Measurements from ENCODE around the gene LRRC56. TPM values are rescaled to one million over a fixed set of nuclear protein-coding genes. Genes with fewer than 3 reads are reported as not detected.

LRRC56 gene
- total RNA-seq, 4 donors from 2014 or later = 2.3 to 8.4 (median 3.1) TPM

- H3K36me3 ChIP-seq = no peaks in the 10 kb centered on the region
- no peaks in the 10 kb centered on the region for H3K9me3 ChIP-seq
- whole genome bisulfite sequencing, 2 donors (ENCODE audit: low coverage in 1 of 2) = 67 to 78% methylated on average over 8 to 28 of the region's 29 CpGs
- TF ChIP-seq POLR2A (IDR thresholded peaks at IDR 0.05) = no peak
- no peak for TF ChIP-seq POLR2AphosphoS5 (IDR thresholded peaks at IDR 0.05)
- TF ChIP-seq CTCF (IDR thresholded peaks at IDR 0.05) = no peak
- TF ChIP-seq EP300 (IDR thresholded peaks at IDR 0.05; ENCODE audit: low read depth) = no peak
- H3K27me3 ChIP-seq = no peaks in the 10 kb centered on the region
- in situ Hi-C loops (cut with MboI; ENCODE audit: low pct_ligation_motif_present in 1 of 4, low pct_unique_long_range_greater_than_20kb in 1 of 4, low sequenced_read_pairs in 3 of 4) (no loop called here), intact Hi-C loops (cut with DNase I; ENCODE audit: low total_unique reads) (no loop called here)
- no peak overlapping the region for H3K4me3 ChIP-seq
- no peak overlapping the region for H3K27ac ChIP-seq
- DNase-seq = no peak
- peaks cover 2 to 8% (median 5%) of the 10 kb centered on the region in 4 donors for H3K4me1 ChIP-seq
Observed at GRCh38 chr11:528815-529727, 8.3 kb upstream of the LRRC56 start.

- no peaks in the 10 kb centered on the region for H3K36me3 ChIP-seq
- H3K4me3 ChIP-seq = no peak overlapping the region
- H3K27ac ChIP-seq = no peak overlapping the region
- H3K9me3 ChIP-seq = no peaks in the 10 kb centered on the region
- no peak for TF ChIP-seq POLR2AphosphoS5 (IDR thresholded peaks at IDR 0.05)
- TF ChIP-seq CTCF (IDR thresholded peaks at IDR 0.05) = no peak
- no peak for TF ChIP-seq POLR2A (IDR thresholded peaks at IDR 0.05)
- no peak for TF ChIP-seq EP300 (IDR thresholded peaks at IDR 0.05; ENCODE audit: low read depth)
- WGBS, 2 donors (ENCODE audit: low coverage in 1 of 2) = 79 to 100% methylated on average over 1 to 12 of the region's 18 CpGs
- in situ Hi-C loops (cut with MboI; ENCODE audit: low pct_ligation_motif_present in 1 of 4, low pct_unique_long_range_greater_than_20kb in 1 of 4, low sequenced_read_pairs in 3 of 4) = no loop called here
- H3K27me3 ChIP-seq = no peaks in the 10 kb centered on the region
- intact Hi-C loops (cut with DNase I; ENCODE audit: low total_unique reads) = no loop called here
- no peak for DNase-seq
- H3K4me1 ChIP-seq = peaks cover 10 to 14% (median 11%) of the 10 kb centered on the region in 4 donors
Observed at GRCh38 chr11:529728-530411, 7.5 kb upstream of the LRRC56 start.

GRCh38 chr11:530960-531831 is 6.1 kb upstream of the LRRC56 start:
- DNase-seq = no peak
- intact Hi-C loops (cut with DNase I; ENCODE audit: low total_unique reads) (no loop called here), in situ Hi-C loops (cut with MboI; ENCODE audit: low pct_ligation_motif_present in 1 of 4, low pct_unique_long_range_greater_than_20kb in 1 of 4, low sequenced_read_pairs in 3 of 4) (no loop called here)
- Histone ChIP-seq H3K9me3 (no peaks in the 10 kb centered on the region), H3K36me3 (no peaks in the 10 kb centered on the region), H3K4me1 (peaks cover 11 to 18% (median 15%) of the 10 kb centered on the region in 4 donors), H3K27ac (no peak overlapping the region), H3K4me3 (no peak overlapping the region), H3K27me3 (no peaks in the 10 kb centered on the region)
- WGBS, 2 donors (ENCODE audit: low coverage in 1 of 2) = 87% methylated on average over 28 of the region's 28 CpGs; no CpG with 5 or more reads in 1 of the 2 donors
- TF ChIP-seq POLR2A (IDR thresholded peaks at IDR 0.05) (no peak), POLR2AphosphoS5 (IDR thresholded peaks at IDR 0.05) (no peak), EP300 (IDR thresholded peaks at IDR 0.05; ENCODE audit: low read depth) (no peak), CTCF (IDR thresholded peaks at IDR 0.05) (no peak)

Data from transverse colon (tissue), 4 donors.